GM12891 (cell line): Measurements from ENCODE around the gene COMP.

Experiments used
- POLR2A ChIP-seq: IDR thresholded peaks from 2 replicates; pipeline ENCODE4 v1.6.1; 2011; ENCODE audit warnings: low read depth, low read length, control low read depth
- POLR2AphosphoS5 ChIP-seq: IDR thresholded peaks from 2 replicates; pipeline ENCODE4 v1.6.1; 2011; ENCODE audit warnings: low read depth, low read length, control low read depth
- POU2F2 ChIP-seq: IDR thresholded peaks from 2 replicates; pipeline ENCODE4 v1.6.1; 2011; ENCODE audit warnings: low read depth, mild to moderate bottlenecking, control low read depth, low read length, moderate library complexity
- SPI1 ChIP-seq: IDR thresholded peaks from 2 replicates; pipeline ENCODE4 v1.6.1; 2011; ENCODE audit warnings: low read depth, low read length, control low read depth
- TAF1 ChIP-seq: IDR thresholded peaks from 2 replicates; pipeline ENCODE4 v1.6.1; 2011; ENCODE audit warnings: low read depth, low read length, control low read depth

- TF ChIP-seq POLR2A (no peak), POLR2AphosphoS5 (no peak), TAF1 (no peak), POU2F2 (no peak), SPI1 (no peak)
Observed at GRCh38 chr19:18735752-18736151, 55.4 kb downstream of the COMP start.
